ENCODE results near the gene MAN2C1. TPM values are rescaled to one million over a fixed set of nuclear protein-coding genes. Genes with fewer than 3 reads are reported as not detected.
"Not testable (repeated sequence)": the region's sequence is repeated elsewhere in the genome, so short reads cannot be mapped to it uniquely, and the experiment has no call there.

MAN2C1 gene
- polyA plus RNA-seq, 6 donors from 2014 or later, result 8.9 to 19.4 (median 14.1) TPM

GRCh38 chr15:75332093-75332492 lies 36.3 kb downstream of the MAN2C1 start:
- not testable (repeated sequence) for H3K36me3 Mint-ChIP-seq; H3K9me3 Mint-ChIP-seq; H3K27ac Mint-ChIP-seq; ATAC-seq (ENCODE audit: low read depth in 2 of 2); H3K27me3 Mint-ChIP-seq; DNase-seq
- Mint-ChIP-seq H3K4me3 (peak overlapping the region in 1 of 8 donors; percentile 25), H3K4me1 (peaks cover 14 to 21% (median 19%) of the 10 kb centered on the region in 3 donors)

GRCh38 chr15:75329571-75329970 lies 38.8 kb downstream of the MAN2C1 start:
- Mint-ChIP-seq H3K4me1 (peaks cover 0 to 6% (median 0%) of the 10 kb centered on the region in 3 donors), H3K27ac (no peak overlapping the region), H3K27me3 (peaks cover 0 to 8% (median 8%) of the 10 kb centered on the region in 3 donors), H3K9me3 (no peaks in the 10 kb centered on the region), H3K4me3 (no peak overlapping the region), H3K36me3 (no peaks in the 10 kb centered on the region)
- no peak for DNase-seq
- ATAC-seq (ENCODE audit: low read depth in 2 of 2), result no peak

DNA sequence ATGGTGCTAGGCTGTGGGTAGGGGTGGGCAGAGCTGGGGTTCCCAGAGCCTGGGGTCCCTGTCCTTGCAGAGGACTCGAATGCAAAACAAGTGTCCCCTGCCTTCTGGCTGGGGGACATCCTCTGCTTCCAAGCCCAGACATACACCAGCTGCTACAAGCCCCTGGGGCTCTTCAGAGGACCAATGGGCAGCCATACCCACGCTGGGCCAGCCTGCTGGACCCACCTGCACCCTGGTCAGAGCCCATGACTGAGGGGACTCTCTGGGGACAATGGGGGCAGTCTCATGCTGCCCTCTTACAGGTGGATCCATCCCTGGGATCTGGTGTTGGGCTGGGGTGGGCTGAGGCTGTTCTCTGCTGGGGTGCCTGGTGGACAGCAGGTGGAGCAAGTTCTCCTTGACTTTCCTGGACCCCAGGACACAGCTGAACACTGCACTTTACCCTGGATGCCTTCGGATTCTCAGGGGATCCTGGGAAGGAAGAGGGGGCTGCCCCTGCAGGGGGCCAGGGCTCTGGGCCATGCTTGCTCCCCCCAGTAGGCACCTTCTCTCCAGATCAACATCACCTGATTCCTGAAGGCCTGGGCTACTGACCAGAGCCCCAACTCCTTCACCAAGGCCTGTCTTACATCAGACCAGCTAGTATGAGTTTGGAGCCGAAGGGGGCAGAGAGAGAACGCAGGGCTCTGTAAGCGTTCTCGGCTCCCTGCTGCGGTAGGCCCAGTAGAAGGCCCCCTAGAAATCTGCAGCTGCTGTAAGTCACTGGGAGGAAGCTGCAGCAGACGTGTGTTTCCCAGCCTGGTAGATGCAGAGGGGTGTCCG lies 39.7 kb downstream of the MAN2C1 start:
- H3K36me3 Mint-ChIP-seq, result no peaks in the 10 kb centered on the region

GRCh38 chr15:75327491-75327890 lies 40.9 kb downstream of the MAN2C1 start:
- DNase-seq, result no peak
- ATAC-seq (ENCODE audit: low read depth in 2 of 2), result no peak
- H3K9me3 Mint-ChIP-seq, result no peaks in the 10 kb centered on the region
- peaks cover 4 to 16% (median 8%) of the 10 kb centered on the region in 3 donors for H3K27me3 Mint-ChIP-seq
- H3K4me1 Mint-ChIP-seq, result peaks cover 0 to 6% (median 0%) of the 10 kb centered on the region in 3 donors
- peak overlapping the region in 1 of 6 donors; percentile 39 for H3K27ac Mint-ChIP-seq
- no peak overlapping the region for H3K4me3 Mint-ChIP-seq
- H3K36me3 Mint-ChIP-seq, result no peaks in the 10 kb centered on the region

More for the DNA sequence above, 39.7 kb downstream of the MAN2C1 start:
- DNase-seq (no peak), ATAC-seq (ENCODE audit: low read depth in 2 of 2) (no peak)
- Mint-ChIP-seq H3K4me1 (peaks cover 0 to 6% (median 0%) of the 10 kb centered on the region in 3 donors), H3K27ac (no peak overlapping the region), H3K9me3 (no peaks in the 10 kb centered on the region), H3K27me3 (peaks cover 2 to 16% (median 8%) of the 10 kb centered on the region in 3 donors), H3K4me3 (no peak overlapping the region)

GRCh38 chr15:75327005-75327404 lies 41.4 kb downstream of the MAN2C1 start:
- ATAC-seq (ENCODE audit: low read depth in 2 of 2) (no peak), DNase-seq (no peak)
- Mint-ChIP-seq H3K4me3 (no peak overlapping the region), H3K4me1 (peaks cover 0 to 6% (median 0%) of the 10 kb centered on the region in 3 donors), H3K27me3 (peaks cover 4 to 18% (median 10%) of the 10 kb centered on the region in 3 donors), H3K9me3 (no peaks in the 10 kb centered on the region), H3K27ac (peak overlapping the region in 1 of 6 donors; percentile 39), H3K36me3 (no peaks in the 10 kb centered on the region)

DNA sequence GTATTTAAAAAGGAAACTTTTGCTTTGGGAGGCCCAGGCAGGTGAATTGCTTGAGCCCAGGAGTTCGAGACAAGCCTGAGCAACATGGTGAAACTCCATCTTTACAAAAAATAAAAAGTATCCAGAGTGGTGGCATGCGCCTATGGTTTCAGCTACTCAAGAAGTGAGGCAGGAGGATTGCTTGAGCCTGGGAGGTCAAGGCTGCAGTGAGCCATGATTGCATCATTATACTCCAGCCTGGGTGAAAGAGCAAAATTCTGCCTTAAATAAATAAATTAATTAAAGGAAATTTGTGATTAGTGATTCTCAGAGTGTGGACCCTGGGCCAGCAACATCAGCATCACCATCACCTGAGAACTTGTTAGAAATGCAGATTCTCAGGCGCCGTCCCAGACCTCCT lies 42.5 kb downstream of the MAN2C1 start:
- peaks cover 9 to 25% (median 16%) of the 10 kb centered on the region in 3 donors for H3K27me3 Mint-ChIP-seq
- H3K4me1 Mint-ChIP-seq, result peaks cover 0 to 6% (median 0%) of the 10 kb centered on the region in 3 donors
- ATAC-seq (ENCODE audit: low read depth in 2 of 2), result no peak

GRCh38 chr15:75321711-75322110 lies 46.7 kb downstream of the MAN2C1 start:
- Mint-ChIP-seq H3K36me3 (no peaks in the 10 kb centered on the region), H3K9me3 (no peaks in the 10 kb centered on the region), H3K27ac (peak overlapping the region in 2 of 6 donors; percentile 0 to 67), H3K4me1 (no peaks in the 10 kb centered on the region), H3K27me3 (peaks cover 7 to 17% (median 9%) of the 10 kb centered on the region in 3 donors), H3K4me3 (no peak overlapping the region)
- no peak for ATAC-seq (ENCODE audit: low read depth in 2 of 2)
- no peak for DNase-seq

More for the DNA sequence above, 42.5 kb downstream of the MAN2C1 start:
- Mint-ChIP-seq H3K4me3 (no peak overlapping the region), H3K9me3 (no peaks in the 10 kb centered on the region), H3K27ac (no peak overlapping the region), H3K36me3 (no peaks in the 10 kb centered on the region)
- DNase-seq, result no peak

DNA sequence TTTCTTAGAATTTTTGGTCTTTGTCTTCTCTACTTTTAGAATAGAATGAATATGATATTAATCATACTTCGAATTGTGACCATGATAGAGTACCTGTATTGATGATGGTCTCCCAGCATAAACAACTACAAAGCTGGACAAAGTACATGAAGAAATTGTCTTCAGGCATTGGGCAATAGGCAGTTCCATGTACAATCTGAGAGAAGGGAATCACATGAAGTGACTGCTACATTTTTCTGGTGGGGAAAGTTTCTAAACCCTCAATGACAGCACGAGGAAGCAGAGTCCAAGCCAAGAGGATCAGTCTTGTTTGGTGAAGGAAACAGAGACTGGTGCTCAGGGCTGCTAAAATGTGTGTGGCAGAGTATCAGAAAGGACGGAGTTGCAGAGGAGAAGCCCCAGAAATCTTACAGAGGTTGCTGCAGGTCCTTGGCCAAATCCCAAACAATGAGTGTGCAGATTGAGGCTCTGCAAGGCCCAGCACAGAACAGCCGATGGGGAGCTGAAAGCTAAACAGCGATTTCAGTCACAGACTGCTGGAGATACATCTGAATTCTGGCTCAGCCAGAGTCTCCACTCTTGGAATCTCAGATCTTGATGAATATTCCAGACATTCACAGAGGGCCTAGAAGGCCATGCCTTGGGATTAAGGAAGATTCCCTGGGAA lies 49.0 kb downstream of the MAN2C1 start:
- not testable (repeated sequence) for H3K9me3 Mint-ChIP-seq; H3K27ac Mint-ChIP-seq; H3K4me3 Mint-ChIP-seq; DNase-seq; H3K4me1 Mint-ChIP-seq; H3K36me3 Mint-ChIP-seq; ATAC-seq (ENCODE audit: low read depth in 2 of 2)
- peaks cover 7 to 16% (median 9%) of the 10 kb centered on the region in 3 donors for H3K27me3 Mint-ChIP-seq

DNA sequence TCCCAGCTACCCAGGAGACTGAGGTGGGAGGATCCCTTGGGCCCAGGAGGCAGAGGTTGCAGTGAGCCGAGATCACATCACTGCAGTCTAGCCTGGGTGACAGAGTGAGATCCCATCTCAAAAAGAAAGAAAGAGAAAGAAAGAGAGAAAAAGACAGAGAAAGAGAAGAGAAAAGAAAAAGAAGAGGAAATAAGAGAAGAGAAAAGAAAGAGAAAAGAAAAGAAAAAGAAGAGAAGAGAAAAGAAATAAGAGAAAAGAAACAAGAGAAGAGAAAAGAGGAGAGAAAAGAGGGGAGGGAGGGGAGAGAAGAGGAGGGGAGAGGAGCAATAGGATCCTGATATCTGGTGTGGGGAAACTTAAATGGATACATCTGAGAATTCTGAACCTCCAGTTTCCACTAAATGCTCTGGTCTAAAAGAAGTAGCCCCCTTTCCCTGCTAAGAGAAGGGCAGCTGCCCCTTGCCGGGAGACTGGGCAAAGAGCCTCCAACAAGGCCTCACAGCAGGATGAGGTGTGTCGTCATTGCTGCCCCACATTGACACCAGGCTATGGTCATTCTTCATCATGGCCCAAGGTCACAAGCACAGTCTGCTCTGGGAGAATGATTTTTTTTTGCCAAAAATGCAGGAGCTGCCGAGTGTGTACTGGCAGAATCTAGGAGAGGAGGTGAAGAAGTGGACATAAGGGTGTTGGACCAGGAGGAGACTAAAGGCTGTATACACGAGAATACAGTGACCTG lies 53.7 kb downstream of the MAN2C1 start:
- Mint-ChIP-seq H3K4me3 (peak overlapping the region in 1 of 8 donors; percentile 67), H3K27me3 (peaks cover 10 to 16% (median 11%) of the 10 kb centered on the region in 3 donors), H3K36me3 (no peaks in the 10 kb centered on the region), H3K27ac (no peak overlapping the region), H3K4me1 (no peaks in the 10 kb centered on the region), H3K9me3 (no peaks in the 10 kb centered on the region)
- DNase-seq, result no peak
- ATAC-seq (ENCODE audit: low read depth in 2 of 2), result no peak

- no peaks in the 10 kb centered on the region for H3K36me3 Mint-ChIP-seq
- no peak overlapping the region for H3K27ac Mint-ChIP-seq
- no peak overlapping the region for H3K4me3 Mint-ChIP-seq
- H3K4me1 Mint-ChIP-seq, result peaks cover 0 to 2% (median 0%) of the 10 kb centered on the region in 3 donors
- H3K27me3 Mint-ChIP-seq, result peaks cover 13 to 25% (median 16%) of the 10 kb centered on the region in 3 donors
- no peaks in the 10 kb centered on the region for H3K9me3 Mint-ChIP-seq
- DNase-seq (no peak), ATAC-seq (ENCODE audit: low read depth in 2 of 2) (no peak)
Observed at GRCh38 chr15:75313116-75313845, 55.1 kb downstream of the MAN2C1 start.

- not testable (repeated sequence) for ATAC-seq (ENCODE audit: low read depth in 2 of 2); H3K36me3 Mint-ChIP-seq; H3K4me1 Mint-ChIP-seq; H3K9me3 Mint-ChIP-seq; H3K27ac Mint-ChIP-seq; DNase-seq; H3K4me3 Mint-ChIP-seq
- H3K27me3 Mint-ChIP-seq, result peaks cover 15 to 32% (median 23%) of the 10 kb centered on the region in 3 donors
Observed at GRCh38 chr15:75312548-75312947, 55.9 kb downstream of the MAN2C1 start.

DNA sequence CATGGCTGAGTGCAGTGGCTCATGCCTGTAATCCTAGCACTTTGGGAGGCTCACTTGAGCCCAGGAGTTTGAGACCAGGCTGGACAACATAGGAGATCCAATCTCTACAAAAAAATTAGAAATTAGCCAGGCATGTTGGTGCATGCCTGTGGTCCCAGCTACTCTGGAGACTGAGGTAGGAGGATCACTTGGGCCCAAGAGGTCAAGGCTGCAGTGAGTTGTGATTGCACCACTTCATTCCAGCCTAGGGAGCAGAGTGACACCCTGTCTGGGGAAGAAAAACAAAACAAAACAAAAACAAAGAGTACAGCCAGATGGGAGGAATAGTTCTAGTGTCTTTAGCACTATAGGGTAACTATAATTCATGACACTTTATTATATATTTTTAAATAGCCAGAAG lies 58.7 kb downstream of the MAN2C1 start:
- Mint-ChIP-seq H3K4me1 (peaks cover 2 to 5% (median 4%) of the 10 kb centered on the region in 3 donors), H3K36me3 (no peaks in the 10 kb centered on the region), H3K4me3 (no peak overlapping the region), H3K27me3 (peaks cover 18 to 60% (median 42%) of the 10 kb centered on the region in 3 donors), H3K9me3 (no peaks in the 10 kb centered on the region), H3K27ac (peak overlapping the region in 1 of 6 donors; percentile 63)
- no peak for DNase-seq
- no peak for ATAC-seq (ENCODE audit: low read depth in 2 of 2)

Data from naive B cell (primary cell).